ENCODE results near the gene TICAM2.

GRCh38 chr5:115626445-115626823, 24.2 kb upstream of the TICAM2 start:
- TF ChIP-seq EZH2phosphoT487 (IDR thresholded peaks at IDR 0.05; ENCODE audit: low read depth) (no peak), CTCF (IDR thresholded peaks at IDR 0.05; ENCODE audit: low read depth, low read length) (no peak)
